HS-27A (cell line): ENCODE results near the gene ALS2CL.

Experiments used
- DNase-seq: peaks from one replicate; pipeline ENCODE4 v3.0.0-alpha.2; 2012; ENCODE audit warnings: low read depth, missing footprints

Gene ALS2CL

GRCh38 chr3:46716461-46717441, 23.3 kb upstream of the ALS2CL start:
- DNase-seq = no peak

GRCh38 chr3:46715507-46716175, 22.2 kb upstream of the ALS2CL start:
- DNase-seq = no peak

GRCh38 chr3:46714728-46715506, 21.4 kb upstream of the ALS2CL start:
- DNase-seq = no peak

- no peak for DNase-seq
Observed at GRCh38 chr3:46713898-46714552, 20.5 kb upstream of the ALS2CL start.

GRCh38 chr3:46713050-46713897, 19.8 kb upstream of the ALS2CL start:
- no peak for DNase-seq

- no peak for DNase-seq
Observed at GRCh38 chr3:46712191-46713049, 18.9 kb upstream of the ALS2CL start.

- no peak for DNase-seq
Observed at GRCh38 chr3:46711760-46712159, 18.3 kb upstream of the ALS2CL start.

GRCh38 chr3:46711305-46711704, 17.8 kb upstream of the ALS2CL start:
- DNase-seq = no peak

- no peak for DNase-seq
Observed at GRCh38 chr3:46710671-46711295, 17.3 kb upstream of the ALS2CL start.

GRCh38 chr3:46710229-46710628, 16.8 kb upstream of the ALS2CL start:
- no peak for DNase-seq

- DNase-seq = no peak
Observed at GRCh38 chr3:46709721-46710120, 16.2 kb upstream of the ALS2CL start.

- no peak for DNase-seq
Observed at GRCh38 chr3:46709157-46709654, 15.7 kb upstream of the ALS2CL start.

GRCh38 chr3:46708401-46709156, 15.1 kb upstream of the ALS2CL start:
- DNase-seq = no peak

- DNase-seq = no peak
Observed at GRCh38 chr3:46707601-46708011, 14.1 kb upstream of the ALS2CL start.

GRCh38 chr3:46706771-46707582, 13.5 kb upstream of the ALS2CL start:
- DNase-seq = no peak

- peak; percentile 52 for DNase-seq
Observed at GRCh38 chr3:46705751-46706552, 12.5 kb upstream of the ALS2CL start.

- DNase-seq = peak; percentile 51
Observed at GRCh38 chr3:46705022-46705530, 11.6 kb upstream of the ALS2CL start.
